ENCODE measurements around the gene AP3S2.

DNA sequence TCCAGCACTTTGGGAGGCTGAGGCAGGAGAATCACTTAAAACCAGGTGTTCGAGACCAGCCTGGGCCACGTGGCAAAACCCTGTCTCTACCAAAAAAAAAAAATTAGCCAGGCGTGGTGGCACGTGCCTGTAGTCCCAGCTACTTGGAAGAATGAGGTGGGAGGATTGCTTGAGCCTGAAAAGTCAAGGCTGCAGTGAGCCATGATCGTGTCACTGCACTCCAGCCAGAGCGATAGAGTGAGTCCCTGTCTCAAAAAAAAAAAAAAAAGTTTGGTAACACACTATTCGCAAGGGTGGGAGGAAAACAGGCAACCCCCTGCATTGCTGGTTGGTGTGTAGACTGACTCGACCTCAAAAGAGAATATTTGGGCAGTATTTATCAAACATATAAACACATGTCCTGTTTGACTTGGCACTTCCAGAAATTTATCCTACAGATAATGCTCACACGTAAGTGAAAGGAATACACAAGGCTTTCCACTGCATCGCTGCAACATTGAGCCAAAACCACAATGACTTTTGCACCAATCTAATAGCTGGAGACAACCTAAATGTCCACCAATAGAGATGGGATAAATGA, 76.0 kb downstream of the AP3S2 start:
- TF ChIP-seq, protein P1, sequence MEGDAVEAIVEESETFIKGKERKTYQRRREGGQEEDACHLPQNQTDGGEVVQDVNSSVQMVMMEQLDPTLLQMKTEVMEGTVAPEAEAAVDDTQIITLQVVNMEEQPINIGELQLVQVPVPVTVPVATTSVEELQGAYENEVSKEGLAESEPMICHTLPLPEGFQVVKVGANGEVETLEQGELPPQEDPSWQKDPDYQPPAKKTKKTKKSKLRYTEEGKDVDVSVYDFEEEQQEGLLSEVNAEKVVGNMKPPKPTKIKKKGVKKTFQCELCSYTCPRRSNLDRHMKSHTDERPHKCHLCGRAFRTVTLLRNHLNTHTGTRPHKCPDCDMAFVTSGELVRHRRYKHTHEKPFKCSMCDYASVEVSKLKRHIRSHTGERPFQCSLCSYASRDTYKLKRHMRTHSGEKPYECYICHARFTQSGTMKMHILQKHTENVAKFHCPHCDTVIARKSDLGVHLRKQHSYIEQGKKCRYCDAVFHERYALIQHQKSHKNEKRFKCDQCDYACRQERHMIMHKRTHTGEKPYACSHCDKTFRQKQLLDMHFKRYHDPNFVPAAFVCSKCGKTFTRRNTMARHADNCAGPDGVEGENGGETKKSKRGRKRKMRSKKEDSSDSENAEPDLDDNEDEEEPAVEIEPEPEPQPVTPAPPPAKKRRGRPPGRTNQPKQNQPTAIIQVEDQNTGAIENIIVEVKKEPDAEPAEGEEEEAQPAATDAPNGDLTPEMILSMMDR (IDR thresholded peaks at IDR 0.05) = no peak
- no peak for TF ChIP-seq POLR2A (IDR thresholded peaks at IDR 0.05)
